HFF-Myc (cell line): ENCODE results near the gene SURF4.
"Not testable (repeated sequence)": the region's sequence is repeated elsewhere in the genome, so short reads cannot be mapped to it uniquely, and the experiment has no call there.

Experiments used
- DNase-seq: peaks from one replicate; pipeline ENCODE4 v3.0.0-alpha.2; 2011; ENCODE audit warnings: low read depth; ENCODE audit errors: extremely low read depth
- H3K4me3 ChIP-seq: replicated peaks from 2 replicates; pipeline ENCODE4 v1.5.1; 2011; ENCODE audit warnings: low read depth, mild to moderate bottlenecking, control low read depth, low read length
- TF ChIP-seq, protein P1 (sequence below): IDR thresholded peaks from 2 replicates; pipeline ENCODE4 v1.5.1; 2012; ENCODE audit warnings: mild to moderate bottlenecking, low read depth, low read length, control low read depth; ENCODE audit errors: missing control alignments

Gene SURF4

GRCh38 chr9:133382507-133383141 is 6.8 kb upstream of the SURF4 start:
- DNase-seq: no peak
- TF ChIP-seq, protein P1, sequence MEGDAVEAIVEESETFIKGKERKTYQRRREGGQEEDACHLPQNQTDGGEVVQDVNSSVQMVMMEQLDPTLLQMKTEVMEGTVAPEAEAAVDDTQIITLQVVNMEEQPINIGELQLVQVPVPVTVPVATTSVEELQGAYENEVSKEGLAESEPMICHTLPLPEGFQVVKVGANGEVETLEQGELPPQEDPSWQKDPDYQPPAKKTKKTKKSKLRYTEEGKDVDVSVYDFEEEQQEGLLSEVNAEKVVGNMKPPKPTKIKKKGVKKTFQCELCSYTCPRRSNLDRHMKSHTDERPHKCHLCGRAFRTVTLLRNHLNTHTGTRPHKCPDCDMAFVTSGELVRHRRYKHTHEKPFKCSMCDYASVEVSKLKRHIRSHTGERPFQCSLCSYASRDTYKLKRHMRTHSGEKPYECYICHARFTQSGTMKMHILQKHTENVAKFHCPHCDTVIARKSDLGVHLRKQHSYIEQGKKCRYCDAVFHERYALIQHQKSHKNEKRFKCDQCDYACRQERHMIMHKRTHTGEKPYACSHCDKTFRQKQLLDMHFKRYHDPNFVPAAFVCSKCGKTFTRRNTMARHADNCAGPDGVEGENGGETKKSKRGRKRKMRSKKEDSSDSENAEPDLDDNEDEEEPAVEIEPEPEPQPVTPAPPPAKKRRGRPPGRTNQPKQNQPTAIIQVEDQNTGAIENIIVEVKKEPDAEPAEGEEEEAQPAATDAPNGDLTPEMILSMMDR: no peak

GRCh38 chr9:133380734-133381133 is 4.9 kb upstream of the SURF4 start:
- TF ChIP-seq, protein P1: no peak
- no peak overlapping the region for H3K4me3 ChIP-seq
- no peak for DNase-seq

More at GRCh38 chr9:133382507-133383141, 6.8 kb upstream of the SURF4 start:
- H3K4me3 ChIP-seq: no peak overlapping the region

DNA sequence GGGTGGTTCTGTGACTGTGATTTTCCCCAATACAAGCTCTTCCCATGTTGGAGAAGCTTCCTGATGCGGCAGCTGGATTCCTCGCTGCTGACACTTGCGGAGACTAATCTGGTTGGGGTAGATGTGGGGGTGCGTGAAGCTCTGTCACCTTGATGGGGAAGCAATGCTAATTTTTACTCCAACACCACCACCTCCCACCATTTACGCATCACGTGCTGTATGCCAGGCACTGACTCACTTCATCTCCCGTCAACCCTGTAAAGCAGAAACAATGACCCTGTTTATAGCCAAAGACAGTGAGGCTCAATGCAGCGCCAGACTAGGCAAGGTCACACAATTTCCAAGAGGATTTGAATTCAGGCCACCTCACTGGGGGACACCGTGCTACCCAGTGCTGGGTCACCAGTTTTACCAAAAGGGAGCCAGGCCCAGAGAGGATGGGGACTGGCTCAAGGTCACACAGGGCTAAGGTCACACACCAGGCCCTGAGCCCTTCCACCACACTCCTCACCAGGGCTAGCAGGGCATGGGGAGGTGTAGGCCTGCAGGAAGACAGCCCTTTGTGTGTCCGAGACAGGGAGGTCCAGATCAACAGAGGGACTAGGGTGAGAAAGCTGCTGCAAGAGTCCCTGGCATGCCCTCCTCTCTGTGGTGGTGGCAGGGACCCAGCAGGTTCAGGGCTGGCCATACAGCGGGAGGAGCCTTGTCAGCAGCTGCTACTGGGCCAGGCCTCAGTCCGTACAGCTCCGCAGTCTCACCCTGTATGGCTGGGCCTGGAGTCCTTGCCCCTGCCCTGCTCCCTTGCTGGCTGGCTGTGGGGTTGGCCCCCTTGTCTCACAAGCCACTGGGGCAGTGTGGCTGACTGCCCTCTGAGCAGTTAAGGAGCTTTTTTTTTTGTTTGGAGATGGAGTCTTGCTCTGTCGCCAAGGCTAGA is 3.6 kb upstream of the SURF4 start:
- DNase-seq: no peak
- TF ChIP-seq, protein P1: no peak

GRCh38 chr9:133378408-133378962 is 2.6 kb upstream of the SURF4 start:
- TF ChIP-seq, protein P1: no peak
- no peak for DNase-seq
- no peak overlapping the region for H3K4me3 ChIP-seq

More for the DNA sequence above, 3.6 kb upstream of the SURF4 start:
- no peak overlapping the region for H3K4me3 ChIP-seq

DNA sequence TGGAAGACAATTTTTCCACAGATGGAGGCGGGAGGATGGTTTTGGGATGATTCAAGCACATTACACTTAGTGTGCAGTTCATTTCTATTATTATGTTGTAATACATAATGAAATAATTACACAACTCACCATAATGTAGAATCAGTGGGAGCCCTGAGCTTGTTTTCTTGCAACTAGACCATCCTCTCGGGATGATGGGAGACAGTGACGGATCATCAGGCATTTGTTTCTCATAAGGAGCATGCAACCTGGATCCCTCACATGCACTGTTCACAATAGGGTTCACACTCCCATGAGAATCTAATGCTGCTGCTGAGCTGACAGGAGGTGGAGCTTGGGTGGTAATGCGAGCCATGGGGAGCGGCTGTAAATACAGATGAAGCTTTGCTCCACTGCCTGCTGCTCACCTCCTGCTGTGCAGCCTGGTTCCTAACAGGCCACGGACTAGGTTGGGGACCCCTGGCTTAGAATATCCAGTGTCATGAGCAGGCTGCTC is 1.9 kb upstream of the SURF4 start:
- H3K4me3 ChIP-seq: no peak overlapping the region
- TF ChIP-seq, protein P1: no peak
- peak; percentile 30 for DNase-seq

- H3K4me3 ChIP-seq, DNase-seq: not testable (repeated sequence)
These were observed 1.4 kb upstream of the SURF4 start for GRCh38 chr9:133377280-133377679.
